ENCODE measurements around the gene KCNIP1.

The KCNIP1 gene

GRCh38 chr5:170651604-170652277 lies 147.9 kb downstream of the KCNIP1 start:
- DNase-seq = no peak

DNA sequence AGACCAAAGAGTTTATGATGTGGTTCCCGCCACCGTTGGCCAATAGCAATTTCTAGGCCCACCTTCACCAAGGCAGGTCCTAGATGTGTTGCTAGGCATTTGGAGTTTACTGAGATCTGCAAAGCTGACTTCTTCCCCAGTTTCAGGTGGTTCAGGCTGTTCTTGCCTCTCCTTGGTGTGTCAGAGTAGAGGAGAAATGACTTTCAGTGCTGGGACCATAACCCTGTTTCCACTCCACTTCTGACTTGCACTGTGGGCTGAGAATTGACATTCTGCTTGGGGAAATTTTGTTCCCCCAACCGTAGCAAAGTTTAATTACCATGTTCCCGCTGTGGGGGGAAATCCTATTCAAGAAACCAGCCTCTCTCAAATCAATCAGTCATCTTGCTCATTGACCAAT lies 151.7 kb downstream of the KCNIP1 start:
- no peak for DNase-seq

- no peak for DNase-seq
Measured at GRCh38 chr5:170655920-170656319, 152.1 kb downstream of the KCNIP1 start.

DNA sequence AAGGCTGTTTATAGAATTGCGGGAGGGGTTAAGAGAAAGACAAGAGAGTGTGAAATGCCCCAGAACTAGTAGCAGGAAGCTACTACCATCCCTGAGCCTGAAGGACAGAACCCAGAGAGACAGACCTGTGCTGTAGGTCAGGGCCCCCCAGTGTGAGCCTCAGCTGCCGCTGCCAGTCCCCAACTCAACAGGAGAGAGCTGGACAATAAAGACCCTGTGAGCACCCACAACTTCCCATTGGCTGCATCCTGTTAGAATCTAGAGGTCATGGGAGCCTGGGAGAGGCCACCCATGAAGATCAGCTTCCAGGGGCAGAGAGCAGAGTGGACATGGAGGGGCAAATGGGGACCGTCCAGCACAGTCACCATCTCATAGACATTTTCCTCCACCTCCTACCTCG lies 152.5 kb downstream of the KCNIP1 start:
- no peak for DNase-seq

DNA sequence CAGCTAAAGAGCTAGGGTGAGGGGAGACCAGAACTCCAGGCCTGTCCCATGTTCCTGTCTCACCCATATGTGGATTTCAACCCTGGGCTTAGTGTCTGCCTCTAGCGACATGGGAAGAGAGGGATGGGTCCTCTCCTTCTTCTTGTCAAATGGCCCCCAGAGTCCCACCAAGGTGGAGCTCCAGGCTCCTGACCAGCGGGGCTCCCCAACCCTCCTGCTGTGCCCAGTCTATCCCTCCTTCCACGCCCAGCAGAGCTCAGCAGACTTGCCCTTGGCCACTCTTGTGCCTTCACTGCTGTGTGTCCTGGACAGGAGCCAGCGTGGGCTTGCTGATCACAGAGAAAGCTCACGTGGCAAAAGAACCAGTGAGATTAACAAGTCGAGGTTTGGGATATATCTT lies 156.7 kb downstream of the KCNIP1 start:
- no peak for DNase-seq

DNA sequence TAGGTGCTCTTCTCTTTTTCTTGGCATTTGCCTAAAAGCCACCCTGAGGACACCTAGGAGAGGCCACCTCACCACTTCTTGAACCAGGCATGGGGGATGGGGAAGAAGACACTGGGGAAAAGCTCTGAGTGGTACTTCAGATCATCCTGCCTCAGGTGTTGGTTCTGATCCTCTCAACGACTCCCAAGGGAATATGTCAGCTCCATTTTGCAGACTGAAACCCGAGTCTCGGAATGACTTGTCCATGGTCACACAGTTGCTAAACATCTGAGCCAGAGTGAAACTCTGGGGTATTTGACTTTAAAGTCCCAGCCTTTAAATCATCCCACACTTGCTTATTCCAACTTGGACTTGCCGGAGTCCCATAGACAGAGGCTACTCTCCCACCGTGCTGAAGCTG lies 159.1 kb downstream of the KCNIP1 start:
- no peak for DNase-seq

- no peak for DNase-seq
Measured at GRCh38 chr5:170678811-170679210, 175.0 kb downstream of the KCNIP1 start.

GRCh38 chr5:170681013-170681433 lies 177.2 kb downstream of the KCNIP1 start:
- DNase-seq = peak; percentile 67

DNA sequence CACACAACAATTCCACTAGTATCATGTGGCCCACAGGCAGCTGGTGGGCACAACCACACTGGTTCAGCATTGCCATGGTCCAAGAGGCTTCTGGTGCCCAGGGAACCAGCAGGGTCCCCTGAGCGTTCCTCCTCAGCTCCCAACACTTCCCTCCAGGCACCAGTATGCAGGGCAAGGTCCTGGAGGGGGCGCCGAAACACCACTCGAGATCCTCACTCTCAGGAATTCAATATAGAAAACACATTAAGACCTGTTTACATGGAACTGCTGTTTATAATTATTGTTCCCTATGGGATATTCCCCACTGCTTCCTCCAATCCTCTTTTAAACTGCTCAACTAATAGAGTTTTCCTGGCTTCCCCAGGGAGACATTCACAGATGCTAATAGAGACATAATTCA lies 187.8 kb downstream of the KCNIP1 start:
- no peak for DNase-seq

- DNase-seq = no peak
Measured at GRCh38 chr5:170693701-170694100, 189.9 kb downstream of the KCNIP1 start.

DNA sequence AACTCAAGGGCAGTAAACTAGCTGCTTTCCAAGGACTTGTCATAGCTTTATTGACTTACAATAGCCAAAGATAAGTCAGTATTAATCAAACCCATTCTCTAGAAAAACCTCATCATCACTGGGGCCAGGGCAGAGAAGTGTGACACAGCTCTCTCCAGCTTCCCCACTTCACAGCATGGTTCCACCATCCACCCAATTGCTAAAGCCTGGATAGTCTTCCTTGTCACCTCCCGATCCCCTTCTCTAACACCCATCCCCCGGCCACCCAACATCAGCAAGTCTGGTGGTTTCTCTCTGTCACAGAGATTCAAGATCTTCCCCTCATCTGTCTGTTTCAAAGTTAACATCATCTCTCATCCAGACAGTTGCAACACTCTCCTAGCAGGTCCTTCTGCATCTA lies 191.1 kb downstream of the KCNIP1 start:
- DNase-seq = no peak

DNA sequence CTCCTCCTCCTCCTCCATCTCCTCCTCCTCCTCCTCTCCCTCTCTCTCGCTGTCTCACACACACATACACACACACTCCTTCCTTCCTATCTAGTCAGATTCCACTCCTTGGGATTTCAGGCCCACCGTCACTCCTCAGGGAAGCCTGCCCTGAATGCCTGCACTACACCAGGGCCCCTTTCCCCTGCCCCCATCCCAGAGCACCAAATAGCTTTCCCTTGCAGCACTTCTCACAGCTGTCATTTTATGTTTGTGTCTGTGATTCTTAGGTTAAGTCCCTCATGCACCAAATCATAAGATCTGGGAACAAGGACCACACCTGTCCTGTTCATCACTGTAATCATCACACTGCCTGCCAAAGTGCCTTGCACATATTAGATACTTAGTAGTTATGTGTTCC lies 193.2 kb downstream of the KCNIP1 start:
- DNase-seq = no peak

GRCh38 chr5:170700503-170700902 lies 196.7 kb downstream of the KCNIP1 start:
- DNase-seq = no peak

- no peak for DNase-seq
Measured at GRCh38 chr5:170701334-170701733, 197.5 kb downstream of the KCNIP1 start.

DNA sequence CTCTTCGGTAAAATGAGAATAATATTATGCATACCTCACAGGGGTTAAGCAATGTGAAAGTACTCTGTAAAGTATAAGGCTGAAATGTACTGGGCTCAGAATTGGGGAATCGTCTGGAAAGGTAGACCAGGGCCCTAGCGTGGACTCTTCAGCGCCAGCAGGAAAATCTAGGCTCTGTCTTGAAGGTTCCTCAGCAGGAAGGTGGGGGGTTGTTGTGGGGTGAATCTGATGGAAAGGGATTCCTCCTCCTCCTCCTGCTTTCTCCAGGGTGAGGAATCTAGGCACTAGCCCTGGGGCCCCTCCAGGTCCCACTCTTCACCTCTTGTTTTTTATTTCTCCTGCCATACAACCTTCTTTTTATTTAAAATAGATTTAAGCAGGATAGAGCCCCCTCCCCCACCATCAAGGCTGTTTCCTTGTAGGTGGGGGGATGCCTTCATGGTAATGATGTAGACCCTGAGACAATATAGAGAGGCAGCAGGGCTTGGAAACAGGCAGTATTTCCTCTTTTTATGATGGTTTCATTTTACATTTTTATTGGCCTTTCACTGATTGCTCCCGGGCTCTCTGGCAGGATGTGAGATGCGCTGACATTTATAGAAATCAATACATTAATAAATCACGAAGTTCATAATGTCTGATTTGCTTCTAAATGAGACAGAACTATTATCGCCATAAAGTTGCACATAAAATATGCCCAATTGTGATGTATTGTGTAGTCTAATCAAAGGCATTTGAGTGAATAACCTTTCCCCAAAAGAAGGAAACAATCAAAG lies 200.8 kb downstream of the KCNIP1 start:
- DNase-seq = no peak

DNA sequence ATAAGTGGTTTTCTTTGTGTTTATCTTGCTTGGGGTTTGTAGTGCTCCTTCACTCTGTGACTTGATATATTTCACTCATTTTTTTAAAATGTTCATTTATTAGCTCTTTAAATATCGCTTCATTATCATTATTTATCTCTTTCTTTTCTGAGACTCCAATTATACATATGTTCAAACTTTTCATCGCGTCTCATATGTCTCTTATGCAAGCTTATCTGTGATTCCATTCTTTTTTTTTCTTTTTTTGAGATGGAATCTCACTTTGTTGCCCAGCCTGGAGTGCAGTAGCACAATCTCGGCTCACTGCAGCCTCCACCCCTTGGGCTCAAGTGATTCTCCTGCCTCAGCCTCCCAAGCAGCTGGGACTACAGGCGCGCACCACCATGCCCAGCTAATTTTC lies 205.8 kb downstream of the KCNIP1 start:
- DNase-seq = no peak

GRCh38 chr5:170711300-170711699 lies 207.5 kb downstream of the KCNIP1 start:
- no peak for DNase-seq

DNA sequence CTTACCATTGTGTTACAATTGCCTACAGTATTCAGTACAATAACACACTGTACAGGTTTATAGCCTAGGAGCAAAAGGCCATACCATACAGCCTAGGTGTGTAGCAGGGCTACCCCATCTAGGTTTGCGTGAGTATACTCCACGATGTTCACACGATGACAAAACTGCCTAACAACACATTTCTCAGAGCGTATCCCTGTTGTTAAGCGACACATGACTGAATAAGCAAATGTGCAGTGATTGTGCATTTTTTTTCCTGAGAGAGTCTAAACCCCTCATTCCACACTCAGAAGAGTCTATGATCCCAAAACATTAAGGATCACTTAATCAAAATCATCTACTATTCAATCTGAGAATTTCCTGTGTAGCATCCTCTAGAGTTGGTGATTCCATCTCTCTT lies 211.3 kb downstream of the KCNIP1 start:
- no peak for DNase-seq

GRCh38 chr5:170716396-170716795 lies 212.6 kb downstream of the KCNIP1 start:
- no peak for DNase-seq

DNA sequence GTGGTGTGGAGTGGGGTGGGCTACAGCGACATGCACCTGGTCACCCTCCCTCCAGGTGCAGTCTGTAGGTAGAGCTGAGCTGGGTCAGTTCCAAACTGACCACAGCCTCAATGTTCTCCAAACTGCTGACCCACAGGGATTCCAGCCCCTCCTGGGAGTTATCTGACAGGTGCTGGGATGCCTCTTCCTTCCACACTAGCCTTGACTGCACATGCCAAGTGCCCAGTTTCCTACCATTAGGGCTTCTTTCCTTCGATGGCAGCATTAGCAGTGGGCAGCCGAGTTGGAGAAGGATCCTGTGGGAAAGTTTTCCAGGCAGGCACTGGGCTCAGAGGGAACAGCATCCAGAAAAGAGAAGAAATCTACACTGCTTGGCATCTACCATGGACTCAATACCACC lies 215.7 kb downstream of the KCNIP1 start:
- DNase-seq = no peak

- no peak for DNase-seq
Measured at GRCh38 chr5:170720179-170720578, 216.4 kb downstream of the KCNIP1 start.

GRCh38 chr5:170720984-170721383 lies 217.2 kb downstream of the KCNIP1 start:
- DNase-seq = no peak

- DNase-seq = no peak
Measured at GRCh38 chr5:170721681-170722080, 217.9 kb downstream of the KCNIP1 start.

DNA sequence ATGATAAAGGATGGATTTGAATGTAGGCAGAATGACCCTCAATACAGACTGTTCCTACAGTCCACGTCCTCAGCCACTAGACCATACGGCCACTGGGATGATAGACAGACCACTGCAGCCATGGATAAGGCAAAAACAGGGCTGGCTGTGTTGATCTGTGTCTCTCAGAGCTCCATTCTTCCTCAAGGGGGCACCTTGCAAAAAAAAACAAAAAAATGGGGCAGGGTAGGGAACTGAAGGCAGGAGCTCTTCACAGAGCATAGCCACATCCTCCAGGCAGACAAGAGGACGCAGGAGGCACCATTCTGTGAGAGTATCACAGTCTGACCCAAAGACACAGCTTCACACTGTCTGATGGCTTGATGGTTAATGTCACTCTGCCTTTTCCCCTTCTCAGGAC lies 218.5 kb downstream of the KCNIP1 start:
- DNase-seq = no peak

DNA sequence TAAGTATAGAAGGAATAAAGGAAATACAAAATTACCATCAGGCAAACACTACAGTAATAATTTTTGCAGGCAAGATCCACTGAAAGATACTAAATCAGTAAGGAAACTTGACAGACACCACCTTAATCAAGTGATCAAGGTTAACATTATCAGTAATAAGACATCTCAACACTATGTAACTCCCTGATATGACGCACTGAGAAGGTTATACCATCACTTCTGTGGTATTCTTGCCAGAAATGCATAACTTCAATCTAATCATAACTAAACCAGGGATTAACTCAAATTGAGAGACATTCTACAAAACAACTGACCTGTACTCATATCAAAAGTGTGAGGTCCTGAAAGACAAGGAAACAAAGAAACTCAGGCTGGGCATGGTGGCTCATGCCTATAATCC lies 227.2 kb downstream of the KCNIP1 start:
- no peak for DNase-seq
